SU-DHL-6 (cell line): Measurements from ENCODE around the gene KCNT2.

ENCODE experiments used
- CTCF ChIP-seq: fragments of 200-600 bp; sonication (generic); IDR thresholded peaks from one replicate; pipeline ENCODE4 v1.5.1; 2017; ENCODE audit warnings: antibody characterized with exemption, mild to moderate bottlenecking, low read length, moderate library complexity; ENCODE audit not compliant: insufficient read depth, poor library complexity, severe bottlenecking
- EZH2phosphoT487 ChIP-seq: fragments of 200-600 bp; sonication (generic), shearing (Covaris generic); conservative IDR thresholded peaks from 2 replicates; pipeline ENCODE4 v1.6.1; 2018; ENCODE audit warnings: mild to moderate bottlenecking, antibody characterized with exemption, low read length, moderate library complexity, mixed read lengths

- TF ChIP-seq CTCF: no peak
- TF ChIP-seq EZH2phosphoT487: no peak
Observed at GRCh38 chr1:196433000-196433399, 175.2 kb downstream of the KCNT2 start.
